CD14-positive monocyte (primary cell): ENCODE data around the gene ILDR1. TPM values are rescaled to one million over a fixed set of nuclear protein-coding genes. Genes with fewer than 3 reads are reported as not detected.

Source experiments
- DNase-seq, 3 donors: peaks; one replicate each; pipeline ENCODE4 v3.0.0-alpha.2; 2011 to 2022
- H2AFZ ChIP-seq: 2 replicates; pipeline ENCODE4 v1.6.0; 2012; ENCODE audit warnings: mild to moderate bottlenecking, low read depth, low read length, inconsistent platforms; ENCODE audit not compliant: insufficient read depth, poor library complexity, severe bottlenecking
- H3K27ac ChIP-seq, 2 donors: 1 replicate in 1 of 2; 2 replicates in 1 of 2; pipeline ENCODE4 v1.5.1; 2012 to 2013; ENCODE audit warnings: low read length in 2 of 2, control low read depth in 1 of 2, inconsistent platforms in 1 of 2, low read depth in 1 of 2, mild to moderate bottlenecking in 1 of 2
- H3K27me3 ChIP-seq, 2 donors: one replicate each; pipeline versions ENCODE4 v1.6.0 to v1.6.1; 2011 to 2013; ENCODE audit warnings: low read length in 2 of 2; ENCODE audit not compliant: control insufficient read depth in 2 of 2, insufficient read depth in 2 of 2
- H3K36me3 ChIP-seq, 2 donors: replicated peaks in 1 of 2; 1 replicate in 1 of 2; 2 replicates in 1 of 2; pipeline versions ENCODE4 v1.5.1 to v1.6.1; 2012 to 2013; ENCODE audit warnings: low read length in 2 of 2, control low read depth in 1 of 2, inconsistent platforms in 1 of 2, mild to moderate bottlenecking in 1 of 2; ENCODE audit not compliant: insufficient read depth in 2 of 2, control insufficient read depth in 1 of 2
- H3K4me1 ChIP-seq, 2 donors: 1 replicate in 1 of 2; 2 replicates in 1 of 2; pipeline versions ENCODE4 v1.5.1 to v1.6.1; 2012 to 2013; ENCODE audit warnings: low read length in 2 of 2, control low read depth in 1 of 2, inconsistent platforms in 1 of 2, mild to moderate bottlenecking in 1 of 2, moderate library complexity in 1 of 2; ENCODE audit not compliant: insufficient read depth in 2 of 2, control insufficient read depth in 1 of 2
- H3K4me2 ChIP-seq: replicated peaks from 2 replicates; pipeline ENCODE3; 2012; ENCODE audit warnings: low read length, moderate library complexity, mild to moderate bottlenecking; ENCODE audit not compliant: poor library complexity, severe bottlenecking; ENCODE audit errors: extremely low read depth
- H3K4me3 ChIP-seq, 3 experiments: fragments of 200-600 bp in 1 of 3; sonication (generic) in 1 of 3; replicated peaks in 1 of 3; 1 replicate in 2 of 3; 2 replicates in 1 of 3; pipeline ENCODE4 v1.5.1; 2011 to 2013; ENCODE audit warnings: low read length in 3 of 3, mild to moderate bottlenecking in 3 of 3, control low read depth in 2 of 3, low read depth in 2 of 3, inconsistent platforms in 1 of 3, moderate library complexity in 1 of 3
- H3K79me2 ChIP-seq: 2 replicates; pipeline ENCODE4 v1.6.0; 2012; ENCODE audit warnings: mild to moderate bottlenecking, control low read depth, inconsistent platforms, low read length, moderate library complexity; ENCODE audit not compliant: insufficient read depth
- H3K9ac ChIP-seq: 2 replicates; pipeline ENCODE4 v1.6.0; 2017; ENCODE audit warnings: low read length, mild to moderate bottlenecking; ENCODE audit not compliant: insufficient read depth, poor library complexity, severe bottlenecking
- H3K9me3 ChIP-seq, 2 donors: replicated peaks in 1 of 2; 1 replicate in 1 of 2; 2 replicates in 1 of 2; pipeline versions ENCODE4 v1.5.1 to v1.6.1; 2012 to 2013; ENCODE audit warnings: low read length in 2 of 2, control low read depth in 1 of 2; ENCODE audit not compliant: control insufficient read depth in 1 of 2, insufficient read depth in 1 of 2
- H4K20me1 ChIP-seq: 2 replicates; pipeline ENCODE4 v1.6.0; 2012; ENCODE audit warnings: mild to moderate bottlenecking, low read length, control low read depth, moderate library complexity; ENCODE audit not compliant: insufficient read depth
- H3K27ac Mint-ChIP-seq, 7 donors: one replicate each; pipeline ENCODE4 v1.8.0; 2020; ENCODE audit warnings: mild to moderate bottlenecking in 7 of 7, mixed read lengths in 7 of 7, moderate library complexity in 6 of 7, inconsistent platforms in 2 of 7
- H3K27me3 Mint-ChIP-seq, 3 donors: one replicate each; pipeline ENCODE4 v1.8.0; 2021 to 2022; ENCODE audit warnings: low read depth in 3 of 3, mild to moderate bottlenecking in 3 of 3, mixed read lengths in 3 of 3, moderate library complexity in 3 of 3, inconsistent platforms in 1 of 3
- H3K36me3 Mint-ChIP-seq, 2 donors: one replicate each; pipeline ENCODE4 v1.8.0; 2020; ENCODE audit warnings: mixed read lengths in 2 of 2, inconsistent platforms in 1 of 2, mild to moderate bottlenecking in 1 of 2
- H3K4me1 Mint-ChIP-seq: one replicate; pipeline ENCODE4 v1.8.0; 2020; ENCODE audit warnings: mild to moderate bottlenecking, mixed read lengths
- H3K4me3 Mint-ChIP-seq, 2 donors: one replicate each; pipeline ENCODE4 v1.8.0; 2020; ENCODE audit warnings: mild to moderate bottlenecking in 2 of 2, mixed read lengths in 2 of 2, moderate library complexity in 1 of 2
- H3K9me3 Mint-ChIP-seq, 7 donors: one replicate each; pipeline ENCODE4 v1.8.0; 2020 to 2022; ENCODE audit warnings: mixed read lengths in 7 of 7, mild to moderate bottlenecking in 6 of 7, moderate library complexity in 6 of 7, inconsistent platforms in 2 of 7
- CTCF ChIP-seq: fragments of 200-600 bp; IDR thresholded peaks from one replicate; pipeline ENCODE4 v1.8.0; 2022; ENCODE audit warnings: antibody characterized with exemption, mild to moderate bottlenecking
- WGBS: methylation state at CpG from one replicate; pipeline ENCODE4 v1.1.5; 2013; ENCODE audit warnings: missing lambda C conversion rate; ENCODE audit not compliant: insufficient coverage; 5-methylcytosine and 5-hydroxymethylcytosine counted together
- intact Hi-C, 2 donors: fragments of 100-400 bp; cut with micrococcal nuclease; formaldehyde crosslinking; loops; one replicate each; pipeline versions ENCODE4 v1.15.0 to v1.15.1; 2023
- polyA plus RNA-seq, 3 donors: library from polyadenylated mRNA; depleted of rRNA in 1 of 3; unstranded in 2 of 3; stranded (reverse) in 1 of 3; fragments of 300-500 nt in 2 of 3; fragments of >200 nt in 1 of 3; fragmentation: Illumina TruSeq in 2 of 3; gene quantifications; 1 replicate in 2 of 3; 2 replicates in 1 of 3; pipeline ENCODE4 v1.2.3, GENCODE V29; 2012 to 2021

Gene ILDR1
- polyA plus RNA-seq, 3 donors: 0.12 to 0.28 (median 0.20) TPM

DNA sequence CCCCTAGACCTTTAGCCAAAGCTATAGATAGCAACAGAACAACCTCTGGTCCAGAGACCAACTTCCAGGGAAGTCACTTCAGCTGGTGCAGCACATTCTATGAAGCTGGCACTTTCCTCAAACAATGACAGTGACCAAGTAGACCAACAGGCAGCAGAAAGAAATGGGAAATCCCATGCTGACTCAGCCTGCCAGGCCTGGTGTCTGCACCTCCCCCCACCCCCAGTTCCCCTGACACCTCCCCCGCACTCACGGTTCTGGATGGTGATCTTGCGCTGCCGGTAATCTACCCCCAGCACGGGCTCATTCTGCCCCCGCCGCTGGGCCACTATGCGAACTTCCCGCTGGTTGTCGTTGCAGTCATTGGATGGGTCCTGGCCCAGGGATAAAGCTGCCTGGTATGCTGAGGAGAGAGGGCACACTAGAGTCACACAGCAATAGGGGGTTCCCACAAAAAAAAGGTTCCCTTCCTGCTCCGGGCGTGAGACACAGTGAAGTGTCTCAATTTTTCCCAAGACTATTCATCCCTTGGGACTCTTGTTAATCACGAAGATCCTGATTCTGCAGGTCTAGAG is 17.0 kb downstream of the ILDR1 start:
- Histone ChIP-seq H3K9ac (no peak overlapping the region), H3K36me3 (no peaks in the 10 kb centered on the region), H3K27ac (peak overlapping the region in 1 of 2 donors; percentile 83), H2AFZ (no peak overlapping the region), H3K4me1 (peaks cover 34 to 39% of the 10 kb centered on the region in 2 donors), H3K9me3 (no peaks in the 10 kb centered on the region), H3K4me2 (peak overlapping the region; percentile 14), H4K20me1 (no peaks in the 10 kb centered on the region), H3K4me3 (peak overlapping the region in 1 of 3 experiments; percentile 68), H3K79me2 (no peaks in the 10 kb centered on the region), H3K27me3 (no peaks in the 10 kb centered on the region)
- intact Hi-C loops: no loop called here
- peak; percentile 63 to 86 (median 73) for DNase-seq
- Mint-ChIP-seq H3K9me3 (no peaks in the 10 kb centered on the region), H3K36me3 (peaks cover 0 to 2% of the 10 kb centered on the region in 2 donors), H3K27me3 (peaks cover 0 to 2% (median 2%) of the 10 kb centered on the region in 3 donors), H3K4me3 (peak overlapping the region in 1 of 2 donors; percentile 35), H3K4me1 (peaks cover 42% of the 10 kb centered on the region), H3K27ac (peak overlapping the region; percentile 30 to 97 (median 91))
- no peak for TF ChIP-seq CTCF
- 95% methylated on average over 3 of the region's 13 CpGs for WGBS

- Mint-ChIP-seq H3K9me3 (no peaks in the 10 kb centered on the region), H3K4me1 (peaks cover 49% of the 10 kb centered on the region), H3K27me3 (peaks cover 0 to 2% (median 0%) of the 10 kb centered on the region in 3 donors), H3K27ac (peak overlapping the region; percentile 88 to 97 (median 91)), H3K4me3 (peak overlapping the region in 1 of 2 donors; percentile 28), H3K36me3 (peaks cover 0 to 2% of the 10 kb centered on the region in 2 donors)
- Histone ChIP-seq H3K9me3 (no peaks in the 10 kb centered on the region), H3K27me3 (no peaks in the 10 kb centered on the region), H3K4me3 (peak overlapping the region in 1 of 3 experiments; percentile 68), H3K4me1 (peaks cover 39 to 49% of the 10 kb centered on the region in 2 donors), H4K20me1 (no peaks in the 10 kb centered on the region), H3K79me2 (no peaks in the 10 kb centered on the region), H2AFZ (no peak overlapping the region), H3K9ac (no peak overlapping the region), H3K36me3 (no peaks in the 10 kb centered on the region), H3K27ac (peak overlapping the region in 1 of 2 donors; percentile 83), H3K4me2 (peak overlapping the region; percentile 66)
- DNase-seq: peak in 2 of 3 donors; percentile 50 to 55
- WGBS: no CpG with 5 or more reads among the region's 2 CpGs
- intact Hi-C loops: no loop called here
- TF ChIP-seq CTCF: no peak
These were observed 17.9 kb downstream of the ILDR1 start for GRCh38 chr3:122004107-122004506.
